K562 (cell line): ENCODE data around the gene CCDC82. TPM values are rescaled to one million over a fixed set of nuclear protein-coding genes. Genes with fewer than 3 reads are reported as not detected.

ENCODE experiments used
- CREB1 ChIP-seq, 2 experiments: sonication (generic) in 1 of 2; formaldehyde crosslinking in 1 of 2; IDR thresholded peaks; 2 replicates each; pipeline versions ENCODE4 v1.6.1 to v1.8.0; 2012 to 2022; ENCODE audit warnings: inconsistent platforms in 1 of 2, mild to moderate bottlenecking in 1 of 2, missing genetic modification reagents in 1 of 2, moderate library complexity in 1 of 2
- CXXC5 ChIP-seq: fragments of 250-450 bp; sonication (Bioruptor Pico); IDR thresholded peaks from 2 replicates; pipeline ENCODE4 v1.8.0; 2022; ENCODE audit warnings: inconsistent platforms, mild to moderate bottlenecking, moderate library complexity
- E2F3 ChIP-seq: fragments of 250-450 bp; sonication (Bioruptor Pico); IDR thresholded peaks from 2 replicates; pipeline ENCODE4 v1.4.0; 2020; ENCODE audit warnings: mild to moderate bottlenecking
- MGA ChIP-seq: fragments of 450-650 bp; IDR thresholded peaks from 2 replicates; pipeline ENCODE4 v1.6.1; 2016; ENCODE audit warnings: mild to moderate bottlenecking, moderate library complexity
- POLR2H ChIP-seq: IDR thresholded peaks from 2 replicates; pipeline ENCODE4 v1.6.1; 2016; ENCODE audit warnings: missing genetic modification characterization, low read depth, mild to moderate bottlenecking, control low read depth, missing compliant biosample characterization, moderate library complexity
- RHOXF2B ChIP-seq: fragments of 250-450 bp; sonication (Bioruptor Pico); conservative IDR thresholded peaks from 2 replicates; pipeline ENCODE4 v1.5.1; 2021
- ZNF318 ChIP-seq, 2 experiments: fragments of 450-650 bp; IDR thresholded peaks; 2 replicates each; pipeline ENCODE4 v1.6.1; 2016; ENCODE audit warnings: mild to moderate bottlenecking in 2 of 2, borderline replicate concordance in 1 of 2, low read depth in 1 of 2, moderate library complexity in 1 of 2
- ZNF324 ChIP-seq: fragments of 250-450 bp; sonication (Bioruptor Pico); IDR thresholded peaks from 2 replicates; pipeline ENCODE4 v1.4.0; 2020; ENCODE audit warnings: mild to moderate bottlenecking
- polyA plus RNA-seq, 8 experiments: library from polyadenylated mRNA; depleted of rRNA in 4 of 8; stranded (reverse) in 5 of 8; unstranded in 3 of 8; fragments of >200 nt; fragmentation: Nextera tagmentation in 2 of 8; fragmentation: Illumina TruSeq in 1 of 8; extraction: Ambion mirVana in 2 of 8; extraction: Trizol in 1 of 8; gene quantifications; 2 replicates each; pipeline versions ENCODE4 v1.2.1 to v1.2.3, GENCODE V29; 2011 to 2014; ENCODE audit warnings: inconsistent platforms in 1 of 8, missing spikeins in 1 of 8
- total RNA-seq, 7 experiments: library from RNA; depleted of rRNA in 6 of 7; stranded (reverse); fragments of >200 nt in 6 of 7; fragmentation: Illumina TruSeq in 2 of 7; extraction: Trizol in 2 of 7; gene quantifications; 2 replicates each; pipeline versions ENCODE4 v1.2.1 to v1.2.3, GENCODE V29; 2011 to 2021; ENCODE audit warnings: low replicate concordance in 1 of 7

Gene CCDC82
- total and polyA plus RNA-seq, 9 of the 15 experiments (the other 6 are each of a cell fraction or from before 2014, with no cell fraction given): 12.5 to 51.3 (median 24.5) TPM

GRCh38 chr11:96323642-96323985 lies 66.1 kb downstream of the CCDC82 start (continued):
- TF ChIP-seq ZNF318 (IDR thresholded peaks at IDR 0.05; ENCODE audit: borderline replicate concordance in 1 of 2, low read depth in 1 of 2) (no peak), MGA (0 out of 2 replicates have a peak, but pooled peaks have one; percentile 28), E2F3 (CRISPR knock-in tag) (no peak), CXXC5 (peak; percentile 22; the same call in 1 of the 2 replicates), ZNF324 (no peak), POLR2H (tag) (no peak), RHOXF2B (CRISPR knock-in tag) (no peak), CREB1 (IDR thresholded peaks at IDR 0.05) (0 out of 2 replicates have a peak, but pooled peaks have one; percentile 5), CREB1 (CRISPR knock-in tag; IDR thresholded peaks at IDR 0.05) (no peak)
